Ovary (tissue), 3 donors: ENCODE results near the gene MTHFR.

Experiments used
- CTCF ChIP-seq, 3 donors: fragments of 450-650 bp in 2 of 3; fragments of 200-600 bp in 1 of 3; IDR thresholded peaks; one replicate each; pipeline versions ENCODE4 v1.5.1 to v1.8.0; 2016 to 2022; ENCODE audit warnings: antibody characterized with exemption in 3 of 3, mild to moderate bottlenecking in 1 of 3
- POLR2A ChIP-seq: fragments of 450-650 bp; IDR thresholded peaks from one replicate; pipeline ENCODE4 v1.6.1; 2017; ENCODE audit warnings: antibody characterized with exemption, mild to moderate bottlenecking, moderate library complexity
- donor health status: DM: no; HTN: no; CAD: no.

GRCh38 chr1:11795238-11795890, 10.4 kb downstream of the MTHFR start:
- TF ChIP-seq CTCF (IDR thresholded peaks at IDR 0.05), result no peak
- no peak for TF ChIP-seq POLR2A
